Psoas muscle (tissue), 8 donors: ENCODE data around the gene TMPRSS9. TPM values are rescaled to one million over a fixed set of nuclear protein-coding genes. Genes with fewer than 3 reads are reported as not detected.

Experiments
- ATAC-seq, 4 donors: fragments of 200-7000 bp; cut with Tn5 transposase; one replicate each; pipeline ENCODE4 v1.9.1; 2020; ENCODE audit warnings: moderate library complexity in 3 of 4, mild to moderate bottlenecking in 2 of 4
- DNase-seq, 2 donors: peaks; one replicate each; pipeline ENCODE4 v3.0.0-alpha.2; 2020
- H3K27ac ChIP-seq: fragments of 200-600 bp; one replicate; pipeline ENCODE4 v1.8.0; 2022
- H3K27me3 ChIP-seq, 3 donors: fragments of 200-600 bp in 1 of 3; one replicate each; pipeline versions ENCODE4 v1.6.1 to v1.8.0; 2013 to 2022; ENCODE audit warnings: low read length in 2 of 3, mild to moderate bottlenecking in 2 of 3, moderate library complexity in 1 of 3; ENCODE audit not compliant: insufficient read depth in 3 of 3
- H3K36me3 ChIP-seq, 2 donors: fragments of 200-600 bp in 1 of 2; one replicate each; pipeline versions ENCODE4 v1.6.1 to v1.8.0; 2013 to 2022; ENCODE audit warnings: low read depth in 1 of 2, mild to moderate bottlenecking in 1 of 2, moderate library complexity in 1 of 2; ENCODE audit not compliant: insufficient read depth in 1 of 2
- H3K4me1 ChIP-seq: fragments of 200-600 bp; one replicate; pipeline ENCODE4 v1.8.0; 2022
- H3K4me3 ChIP-seq: fragments of 200-600 bp; one replicate; pipeline ENCODE4 v1.8.0; 2022; ENCODE audit warnings: mild to moderate bottlenecking
- H3K9me3 ChIP-seq: fragments of 200-600 bp; one replicate; pipeline ENCODE4 v1.8.0; 2022
- WGBS, 3 donors: extraction: QIAGEN DNeasy Blood & Tissue Kit; methylation state at CpG; one replicate each; pipeline versions ENCODE4 v1.1.6 to v1.1.7; 2013; 5-methylcytosine and 5-hydroxymethylcytosine counted together
- intact Hi-C, 2 donors: fragments of 100-400 bp; cut with DNase I; formaldehyde crosslinking; loops; one replicate each; pipeline versions ENCODE4 v1.11.0 to v1.14.2; 2022
- polyA plus RNA-seq, 3 donors: library from polyadenylated mRNA; stranded (reverse); fragments of 200-250 nt; gene quantifications; one replicate each; pipeline ENCODE4 v1.2.3, GENCODE V29; 2013
- total RNA-seq, 4 donors: library from RNA; stranded (reverse); fragmentation: NEBNext Ultra II Directional in 2 of 4; extraction: Animal tissue kit (Norgen Biotek cat#: 25700) in 2 of 4; gene quantifications; one replicate each; pipeline versions ENCODE4 v1.2.1 to v1.2.4, GENCODE V29; 2021 to 2023
- TF ChIP-seq, protein P1 (sequence below): fragments of 200-600 bp; IDR thresholded peaks from one replicate; pipeline ENCODE4 v1.8.0; 2022; ENCODE audit warnings: antibody characterized with exemption
- donor health status: healthy with polysubstance abuse.
- donor health status: DM: no; HTN: no; CAD: no; lungs with moderate emphysema.
- donor health status: Bipolar disorder and iron deficiency.
- donor health status: healthy.
- donor health status: DM: yes; HTN: yes; CAD: no.
- donor health status: DM: no; HTN: no; CAD: no.
- donor health status: DM: no; HTN: no; CAD: no.
- donor health status: DM: yes; HTN: yes; CAD: no.

The TMPRSS9 gene
- total and polyA plus RNA-seq, 7 donors, result 0.17 TPM; not detected in 6

DNA sequence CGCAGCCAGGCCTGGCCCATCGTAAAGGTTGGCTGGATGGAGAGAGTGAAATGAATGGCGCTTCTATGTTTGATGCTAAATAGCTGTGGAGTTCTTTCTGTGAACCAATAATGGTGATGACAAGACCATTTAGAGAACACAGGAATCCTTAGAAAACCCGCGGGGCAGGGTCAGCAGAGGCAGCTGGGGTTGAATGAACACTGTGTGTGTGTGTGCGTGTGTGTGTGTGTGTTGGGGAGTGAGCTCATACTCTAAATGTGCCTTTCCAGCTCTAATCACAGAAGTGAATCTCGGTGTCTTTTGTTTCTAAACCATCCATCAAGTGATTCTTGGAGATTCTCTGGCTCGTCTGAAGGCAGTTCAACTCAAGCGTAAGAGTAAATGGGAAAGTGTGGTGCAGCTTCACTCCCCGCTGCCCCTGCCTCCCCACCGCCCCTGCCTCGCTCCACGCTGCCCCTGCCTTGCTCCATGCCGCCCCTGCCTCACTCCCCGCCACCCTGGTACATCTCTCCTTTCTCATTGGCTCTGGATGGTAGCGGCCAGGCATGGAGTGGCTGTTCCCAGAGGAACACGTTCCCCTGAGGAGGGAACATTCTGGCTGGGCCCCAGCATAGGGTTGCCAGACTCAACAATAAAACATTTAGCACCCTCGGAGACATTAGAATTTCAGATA is 21.2 kb downstream of the TMPRSS9 start:
- WGBS, 3 donors, result 51 to 55% (median 52%) methylated on average over 18 of the region's 18 CpGs
- DNase-seq (no peak), ATAC-seq (no peak)
- intact Hi-C loops, result no loop called here
- TF ChIP-seq, protein P1, sequence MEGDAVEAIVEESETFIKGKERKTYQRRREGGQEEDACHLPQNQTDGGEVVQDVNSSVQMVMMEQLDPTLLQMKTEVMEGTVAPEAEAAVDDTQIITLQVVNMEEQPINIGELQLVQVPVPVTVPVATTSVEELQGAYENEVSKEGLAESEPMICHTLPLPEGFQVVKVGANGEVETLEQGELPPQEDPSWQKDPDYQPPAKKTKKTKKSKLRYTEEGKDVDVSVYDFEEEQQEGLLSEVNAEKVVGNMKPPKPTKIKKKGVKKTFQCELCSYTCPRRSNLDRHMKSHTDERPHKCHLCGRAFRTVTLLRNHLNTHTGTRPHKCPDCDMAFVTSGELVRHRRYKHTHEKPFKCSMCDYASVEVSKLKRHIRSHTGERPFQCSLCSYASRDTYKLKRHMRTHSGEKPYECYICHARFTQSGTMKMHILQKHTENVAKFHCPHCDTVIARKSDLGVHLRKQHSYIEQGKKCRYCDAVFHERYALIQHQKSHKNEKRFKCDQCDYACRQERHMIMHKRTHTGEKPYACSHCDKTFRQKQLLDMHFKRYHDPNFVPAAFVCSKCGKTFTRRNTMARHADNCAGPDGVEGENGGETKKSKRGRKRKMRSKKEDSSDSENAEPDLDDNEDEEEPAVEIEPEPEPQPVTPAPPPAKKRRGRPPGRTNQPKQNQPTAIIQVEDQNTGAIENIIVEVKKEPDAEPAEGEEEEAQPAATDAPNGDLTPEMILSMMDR, result no peak
- H3K27me3 ChIP-seq, result peaks cover 0 to 1% (median 0%) of the 10 kb centered on the region in 3 donors
- H3K36me3 ChIP-seq, result no peaks in the 10 kb centered on the region
- H3K4me1 ChIP-seq, result peaks cover 5% of the 10 kb centered on the region
- H3K4me3 ChIP-seq, result no peak overlapping the region
- no peak overlapping the region for H3K27ac ChIP-seq
- peaks cover 8% of the 10 kb centered on the region for H3K9me3 ChIP-seq

DNA sequence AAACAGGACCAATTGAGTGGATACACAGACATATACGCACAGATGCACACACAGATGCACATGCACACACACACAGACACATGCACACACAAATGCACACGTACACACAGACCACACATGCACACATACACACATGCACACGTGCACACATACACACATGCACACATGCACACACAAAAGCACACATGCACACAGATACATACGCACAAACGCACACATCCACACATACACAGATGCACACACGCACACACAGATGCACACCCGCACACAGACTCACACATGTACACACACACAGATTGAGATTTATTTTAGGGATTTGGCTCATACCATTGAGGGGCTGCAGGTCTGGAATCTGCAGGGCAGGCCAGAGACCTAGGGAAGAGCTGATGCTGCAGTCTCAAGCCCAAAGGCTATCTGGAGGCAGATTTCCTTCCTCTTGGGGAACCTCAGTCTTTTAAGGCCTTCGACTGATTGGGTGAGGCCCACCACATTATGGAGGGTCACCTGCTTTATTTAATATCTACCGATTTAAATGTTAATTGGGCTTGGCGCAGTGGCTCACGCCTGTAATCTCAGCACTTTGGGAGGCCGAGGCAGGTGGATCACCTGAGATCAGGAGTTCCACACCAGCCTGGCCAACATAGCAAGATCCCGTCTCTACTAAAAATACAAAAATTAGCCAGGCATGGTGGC is 22.6 kb downstream of the TMPRSS9 start:
- DNase-seq, result no peak
- Histone ChIP-seq H3K4me1 (peaks cover 5% of the 10 kb centered on the region), H3K36me3 (no peaks in the 10 kb centered on the region), H3K4me3 (no peak overlapping the region), H3K27me3 (peaks cover 0 to 4% (median 1%) of the 10 kb centered on the region in 3 donors), H3K9me3 (peaks cover 8% of the 10 kb centered on the region), H3K27ac (no peak overlapping the region)
- WGBS, 3 donors, result 88 to 91% (median 89%) methylated on average over 13 of the region's 13 CpGs
- intact Hi-C loops, result no loop called here
- ATAC-seq, result no peak
- TF ChIP-seq, protein P1, result no peak

DNA sequence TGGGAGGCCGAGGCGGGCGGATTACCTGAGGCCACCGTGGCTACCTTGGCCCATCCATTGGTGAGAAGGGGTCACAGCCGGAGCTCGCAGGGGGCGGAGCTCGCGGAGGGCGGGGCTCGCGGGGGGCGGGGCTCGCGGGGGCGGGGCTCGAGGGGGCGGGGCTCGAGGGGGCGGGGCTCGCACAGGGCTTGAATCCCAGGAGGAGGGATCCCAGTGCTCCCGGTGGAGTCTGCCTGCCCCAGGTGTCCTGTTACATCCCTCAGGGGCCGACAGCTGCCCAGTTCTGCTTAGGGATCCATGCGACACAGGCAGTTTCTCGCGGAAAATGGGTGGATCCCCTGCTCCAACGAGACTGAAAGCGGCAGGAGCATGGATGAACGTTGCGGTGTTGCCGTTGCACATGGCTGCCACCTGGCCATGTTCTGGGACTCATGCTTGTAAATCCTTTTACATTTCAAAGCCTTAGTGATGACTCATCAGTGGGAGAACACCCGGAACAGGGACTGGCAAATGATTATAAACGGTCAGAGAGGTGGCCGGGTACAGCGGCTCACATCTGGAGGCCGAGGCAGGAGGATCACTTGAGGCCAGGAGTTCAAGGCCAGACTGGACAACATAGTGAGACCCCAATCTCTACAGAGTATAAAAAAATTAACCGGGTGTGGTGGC is 25.1 kb downstream of the TMPRSS9 start:
- peak; percentile 27 to 70 for DNase-seq
- H3K36me3 ChIP-seq, result no peaks in the 10 kb centered on the region
- peak; percentile 75 to 93 (median 84) for ATAC-seq
- intact Hi-C loops, result loop anchor here (5.0 kb wide), 2 partner anchors 53 to 108 kb away; no protein-coding TSS in a partner anchor
- 9 to 14% (median 12%) methylated on average over 20 to 37 of the region's 37 CpGs for WGBS, 3 donors
- no peak overlapping the region for H3K27ac ChIP-seq
- H3K9me3 ChIP-seq, result peaks cover 8% of the 10 kb centered on the region
- H3K27me3 ChIP-seq, result peaks cover 0 to 5% (median 1%) of the 10 kb centered on the region in 3 donors
- TF ChIP-seq, protein P1, result no peak
- peak overlapping the region; percentile 18 for H3K4me3 ChIP-seq
- H3K4me1 ChIP-seq, result peaks cover 5% of the 10 kb centered on the region

DNA sequence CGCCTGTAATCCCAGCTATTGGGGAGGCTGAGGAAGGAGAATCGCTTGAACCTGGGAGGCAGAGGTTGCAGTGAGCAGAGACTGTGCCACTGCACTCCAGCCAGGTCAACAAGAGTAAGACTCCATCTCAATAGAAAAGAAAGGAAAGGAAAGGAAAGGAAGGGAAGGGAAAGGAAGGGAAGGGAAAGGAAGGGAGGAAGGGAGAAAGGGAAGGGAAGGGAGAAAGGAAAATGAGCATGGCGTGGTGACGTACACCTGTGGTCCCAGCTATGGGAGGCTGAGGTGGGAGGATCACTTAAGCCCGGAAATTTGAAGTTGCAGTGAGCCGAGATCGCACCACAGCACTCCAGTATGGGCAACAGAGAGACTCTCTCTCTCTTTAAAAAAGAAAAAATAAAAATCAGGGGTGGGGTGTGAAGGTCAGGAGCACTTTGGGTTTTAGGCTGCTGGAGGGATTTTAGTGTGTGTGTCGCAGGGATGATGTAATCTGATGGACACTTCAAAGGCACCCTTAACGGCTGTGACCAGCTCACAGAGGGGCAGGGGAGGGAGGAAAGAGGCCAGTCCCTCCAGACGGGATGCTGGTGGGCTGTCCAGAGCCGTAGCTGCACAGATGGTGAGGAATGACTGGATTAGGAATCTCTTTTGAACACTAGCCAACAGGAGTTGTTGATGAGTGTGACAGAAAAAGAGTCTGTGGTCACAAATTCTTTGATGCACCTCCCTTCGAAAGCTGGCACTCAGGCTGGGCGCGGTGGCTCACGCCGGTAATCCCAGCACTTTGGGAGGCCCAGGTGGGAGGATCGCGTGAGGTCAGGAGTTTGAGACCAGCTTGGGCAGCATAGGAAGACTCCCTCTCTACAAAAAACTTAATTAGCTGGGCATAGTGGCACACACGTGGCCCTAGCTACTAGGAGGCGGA is 27.6 kb downstream of the TMPRSS9 start:
- Histone ChIP-seq H3K4me3 (no peak overlapping the region), H3K4me1 (peaks cover 5% of the 10 kb centered on the region), H3K27ac (no peak overlapping the region), H3K9me3 (no peaks in the 10 kb centered on the region), H3K36me3 (no peaks in the 10 kb centered on the region), H3K27me3 (peaks cover 0 to 5% (median 0%) of the 10 kb centered on the region in 3 donors)
- intact Hi-C loops, result loop anchor here (5.0 kb wide), 2 partner anchors 55 to 110 kb away; no protein-coding TSS in a partner anchor
- ATAC-seq (no peak), DNase-seq (no peak)
- 71 to 76% (median 75%) methylated on average over 20 of the region's 20 CpGs for WGBS, 3 donors
- TF ChIP-seq, protein P1, result no peak
